Activated naive CD4-positive, alpha-beta T cell (primary cell): ENCODE data around the gene ANKS6.

ENCODE experiments used
- DNase-seq, 4 experiments: peaks; one replicate each; lab custom pipeline; 2025; lab: John Stamatoyannopoulos, UW

The ANKS6 gene

DNA sequence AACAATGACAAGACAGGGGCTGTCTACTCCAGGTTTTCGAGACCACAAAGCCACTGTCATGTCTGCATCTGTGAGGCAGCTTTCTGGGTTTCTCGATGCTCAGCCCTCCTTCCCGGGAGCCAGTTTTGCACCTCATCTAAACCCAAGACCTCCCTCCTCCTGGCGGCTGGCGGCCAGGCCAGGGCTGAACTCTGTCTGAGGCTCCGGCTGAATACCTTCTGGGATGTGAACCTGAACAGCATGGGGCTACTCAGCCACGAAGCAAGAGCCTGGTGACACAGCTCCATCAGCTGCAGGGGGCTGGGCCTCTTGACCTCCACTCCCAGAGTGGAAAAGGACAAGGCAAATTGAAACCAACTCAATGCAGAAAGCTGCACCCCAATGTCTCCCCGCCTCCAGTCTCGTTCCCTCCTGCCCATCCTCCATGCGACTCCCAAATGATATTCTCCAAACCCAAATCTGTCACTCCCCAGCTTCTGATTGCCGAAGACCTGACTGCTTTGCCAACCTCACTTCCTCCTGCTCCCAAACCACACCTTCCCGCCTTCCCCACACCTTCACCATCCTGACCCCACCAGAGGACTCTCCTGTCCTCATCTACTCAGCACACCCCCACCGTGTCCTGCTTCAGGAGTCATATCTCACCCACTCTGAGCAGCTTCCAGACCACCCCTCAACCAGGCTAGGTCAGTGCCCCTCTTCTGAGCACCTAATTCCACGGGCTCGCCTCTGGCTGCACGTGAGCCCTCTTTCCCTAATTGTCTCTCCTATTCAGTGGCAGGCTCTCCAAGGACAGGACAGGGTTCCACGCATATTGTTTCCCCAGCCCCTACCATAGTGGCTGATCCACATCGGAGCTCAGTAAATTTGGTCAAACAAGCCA is 4.5 kb downstream of the ANKS6 start:
- no peak for DNase-seq

- peak in 3 of 4 experiments; percentile 11 to 32 (median 13) for DNase-seq
Measured at GRCh38 chr9:98790842-98791607, 5.3 kb downstream of the ANKS6 start.

GRCh38 chr9:98790134-98790841 is 6.1 kb downstream of the ANKS6 start:
- DNase-seq, result no peak

- no peak for DNase-seq
Measured at GRCh38 chr9:98789483-98790133, 6.7 kb downstream of the ANKS6 start.

- DNase-seq, result no peak
Measured at GRCh38 chr9:98787766-98788335, 8.5 kb downstream of the ANKS6 start.

DNA sequence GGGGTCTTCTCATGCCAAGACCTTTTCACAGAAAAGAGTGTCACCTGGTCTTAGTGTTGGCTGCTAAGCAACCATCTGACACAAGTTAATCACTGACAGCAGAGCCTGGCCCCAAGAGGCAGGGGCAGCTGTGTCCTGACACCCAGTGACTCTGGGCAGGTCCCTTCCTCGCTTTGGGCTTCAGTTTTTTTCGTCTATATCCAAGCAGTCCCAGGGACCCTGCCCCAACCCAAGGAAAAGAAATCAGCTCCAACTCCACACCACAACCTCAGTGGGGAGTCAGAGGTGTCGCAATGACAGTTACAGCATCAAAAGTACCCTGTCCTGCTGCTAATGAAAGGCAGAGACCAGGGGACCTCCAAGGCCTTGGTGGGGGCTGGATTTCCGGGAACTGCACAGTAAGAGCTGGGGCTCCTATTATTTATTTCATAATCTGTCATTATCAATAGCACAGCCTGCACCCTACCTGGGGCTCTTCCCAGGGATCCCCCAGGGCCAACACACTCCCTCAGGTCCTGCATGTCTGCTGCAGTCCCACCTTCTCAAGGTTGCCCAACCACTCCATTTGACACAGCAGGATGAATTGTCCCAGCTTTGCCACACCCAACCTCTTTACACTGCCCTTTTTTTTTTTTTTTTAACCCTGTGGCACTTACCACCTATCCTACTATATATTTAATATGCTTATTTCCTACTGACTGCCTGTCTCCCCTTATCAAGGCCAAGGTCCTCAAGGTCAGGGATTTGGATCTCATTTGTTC is 9.4 kb downstream of the ANKS6 start:
- DNase-seq, result no peak

GRCh38 chr9:98784831-98785806 is 11.2 kb downstream of the ANKS6 start:
- no peak for DNase-seq

- DNase-seq, result no peak
Measured at GRCh38 chr9:98783518-98784226, 12.7 kb downstream of the ANKS6 start.

GRCh38 chr9:98781588-98782383 is 14.6 kb downstream of the ANKS6 start:
- DNase-seq, result no peak

DNA sequence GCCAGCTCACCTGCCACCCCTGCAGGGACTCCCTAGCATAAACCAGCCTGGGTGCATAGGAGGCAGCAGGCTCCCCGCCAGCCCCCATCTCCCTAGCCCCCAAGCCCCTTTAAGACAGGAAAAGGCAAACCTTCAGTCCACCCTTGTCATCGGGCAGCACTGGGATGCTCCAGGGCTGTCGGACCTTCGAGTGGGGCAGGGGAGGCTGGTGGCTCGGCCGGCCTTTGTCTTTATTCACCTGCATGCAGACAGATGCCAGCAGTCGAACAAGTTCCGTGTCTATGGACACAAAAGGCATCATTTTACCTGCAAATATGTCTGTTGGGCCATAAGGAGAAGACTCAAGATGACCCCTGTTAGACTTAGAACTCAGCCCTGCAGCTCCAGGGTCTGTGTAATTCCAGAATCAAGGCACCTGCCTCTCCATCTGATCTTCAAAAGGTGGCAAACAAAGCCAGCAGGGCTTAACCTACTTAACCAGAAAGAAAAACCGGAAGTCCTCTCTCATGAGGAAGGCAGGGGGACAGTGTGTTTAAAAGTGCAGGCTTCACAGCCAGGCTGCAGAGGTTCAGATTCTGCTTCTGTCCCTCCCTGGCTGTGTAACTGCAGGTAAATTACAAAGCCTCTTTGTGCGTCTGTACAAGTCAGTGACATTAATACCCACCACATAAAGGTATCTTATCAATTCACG is 16.2 kb downstream of the ANKS6 start:
- DNase-seq, result no peak

DNA sequence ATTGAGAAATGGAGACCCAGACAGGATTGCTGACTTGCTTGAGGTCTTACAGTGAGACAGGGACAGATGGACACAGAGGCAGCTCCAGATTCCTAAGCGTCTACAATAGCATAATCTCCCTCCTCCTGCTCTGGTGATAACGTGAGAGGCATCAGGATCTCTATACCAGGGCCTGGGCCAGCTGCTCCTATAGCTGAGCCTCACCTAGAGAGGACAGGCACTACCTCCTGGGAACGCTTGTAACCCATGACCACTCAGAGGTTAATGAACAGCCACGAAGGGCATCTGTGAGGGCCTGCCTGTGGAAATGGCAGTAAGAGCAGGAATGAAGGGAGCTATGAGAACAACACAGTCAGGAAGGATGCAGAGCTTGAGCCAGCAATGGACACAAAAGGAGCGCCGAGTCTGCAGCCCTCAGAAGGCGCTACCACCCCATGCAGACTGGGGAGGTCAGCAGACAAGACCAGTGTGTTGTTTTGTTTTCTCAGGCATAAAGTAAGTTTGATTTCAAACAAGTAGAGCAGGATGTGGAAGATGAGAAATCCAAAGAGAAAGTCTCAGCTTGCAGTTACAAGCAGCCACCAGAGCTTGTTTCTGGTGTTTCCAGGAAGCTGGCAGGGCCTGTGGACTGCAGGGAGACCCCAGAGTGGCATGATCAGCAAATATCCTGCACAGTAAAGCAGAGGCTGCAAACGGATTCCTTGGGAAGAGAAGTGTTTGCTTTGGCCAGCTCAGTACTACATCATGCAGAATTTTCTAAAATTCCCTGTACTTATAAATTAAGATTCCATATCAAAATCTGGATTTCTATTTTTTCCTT is 17.4 kb downstream of the ANKS6 start:
- no peak for DNase-seq

DNA sequence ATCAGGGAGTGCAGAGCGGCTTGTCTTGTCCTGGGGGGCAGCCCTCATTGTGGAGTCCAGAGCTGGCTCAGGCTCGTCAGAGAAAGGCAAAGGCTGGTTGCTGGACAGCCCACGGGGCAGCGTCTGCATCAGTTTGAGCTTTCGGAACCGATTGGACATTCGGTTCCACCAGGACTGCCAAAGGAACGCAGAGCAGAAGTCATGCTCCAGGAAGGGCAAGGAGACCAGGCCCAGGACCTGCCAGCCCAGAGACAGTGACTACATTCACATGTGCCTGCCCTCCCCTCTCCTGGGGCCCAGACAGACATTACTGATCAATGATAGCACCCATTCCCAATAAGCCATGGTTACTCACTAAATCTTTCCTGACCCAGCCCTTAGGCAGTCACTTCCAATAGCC is 18.1 kb downstream of the ANKS6 start:
- DNase-seq, result no peak

GRCh38 chr9:98777618-98778017 is 18.7 kb downstream of the ANKS6 start:
- DNase-seq, result no peak

GRCh38 chr9:98775831-98776441 is 20.4 kb downstream of the ANKS6 start:
- DNase-seq, result no peak

GRCh38 chr9:98774746-98775145 is 21.6 kb downstream of the ANKS6 start:
- DNase-seq, result peak in 1 of 4 experiments; percentile 11

DNA sequence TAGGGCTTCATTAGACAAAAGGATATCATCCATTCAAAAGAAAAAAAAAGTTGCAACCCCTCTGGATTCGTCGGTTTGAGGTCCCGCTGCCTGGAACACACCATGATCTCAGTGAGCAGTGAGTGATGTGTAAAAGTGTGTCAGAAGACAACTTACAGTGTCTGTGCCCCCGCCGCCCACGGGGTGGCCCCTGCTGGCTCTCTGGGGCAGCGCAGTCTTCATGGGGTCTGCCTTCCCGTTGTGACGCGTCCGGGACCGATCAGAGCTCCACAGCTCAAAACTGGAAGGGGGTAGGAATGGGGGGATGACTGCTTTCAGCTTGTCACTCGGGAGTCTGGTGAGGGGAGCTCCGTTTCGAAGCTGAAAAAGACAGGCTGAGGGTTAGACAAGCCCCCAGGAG is 22.6 kb downstream of the ANKS6 start:
- DNase-seq, result no peak
